Large intestine (tissue), 3 donors: Measurements from ENCODE around the gene ARL5B. TPM values are rescaled to one million over a fixed set of nuclear protein-coding genes. Genes with fewer than 3 reads are reported as not detected.
A peak's percentile ranks its signal among the peaks of the same experiment; 100 is the strongest.

ENCODE experiments used
- DNase-seq, 2 donors: peaks; one replicate each; pipeline versions ENCODE4 v3.0.0 to v3.0.0-alpha.2; 2013
- H3K27ac ChIP-seq: one replicate; pipeline ENCODE4 v1.5.1; 2013; ENCODE audit warnings: low read length
- H3K27me3 ChIP-seq: 2 replicates; pipeline ENCODE4 v1.6.1; 2013; ENCODE audit warnings: low read length; ENCODE audit not compliant: control insufficient read depth, insufficient read depth
- H3K36me3 ChIP-seq: 2 replicates; pipeline ENCODE4 v1.6.1; 2013; ENCODE audit warnings: low read length; ENCODE audit not compliant: control insufficient read depth, insufficient read depth
- H3K4me1 ChIP-seq: one replicate; pipeline ENCODE4 v1.6.1; 2013; ENCODE audit warnings: low read length; ENCODE audit not compliant: control insufficient read depth, insufficient read depth
- H3K4me3 ChIP-seq: one replicate; pipeline ENCODE4 v1.5.1; 2013; ENCODE audit warnings: low read length
- H3K9me3 ChIP-seq: one replicate; pipeline ENCODE4 v1.6.1; 2013; ENCODE audit warnings: mild to moderate bottlenecking, low read depth, low read length, moderate library complexity; ENCODE audit not compliant: control insufficient read depth
- WGBS: methylation state at CpG from one replicate; pipeline ENCODE4 v1.1.5; 2013; ENCODE audit warnings: low lambda C conversion rate; ENCODE audit not compliant: insufficient coverage; 5-methylcytosine and 5-hydroxymethylcytosine counted together
- polyA plus RNA-seq: library from polyadenylated mRNA; unstranded; fragments of 120-200 nt; gene quantifications from one replicate; pipeline ENCODE4 v1.2.1, GENCODE V29; 2013

The ARL5B gene
- polyA plus RNA-seq, 1 donor = 39.1 TPM

DNA sequence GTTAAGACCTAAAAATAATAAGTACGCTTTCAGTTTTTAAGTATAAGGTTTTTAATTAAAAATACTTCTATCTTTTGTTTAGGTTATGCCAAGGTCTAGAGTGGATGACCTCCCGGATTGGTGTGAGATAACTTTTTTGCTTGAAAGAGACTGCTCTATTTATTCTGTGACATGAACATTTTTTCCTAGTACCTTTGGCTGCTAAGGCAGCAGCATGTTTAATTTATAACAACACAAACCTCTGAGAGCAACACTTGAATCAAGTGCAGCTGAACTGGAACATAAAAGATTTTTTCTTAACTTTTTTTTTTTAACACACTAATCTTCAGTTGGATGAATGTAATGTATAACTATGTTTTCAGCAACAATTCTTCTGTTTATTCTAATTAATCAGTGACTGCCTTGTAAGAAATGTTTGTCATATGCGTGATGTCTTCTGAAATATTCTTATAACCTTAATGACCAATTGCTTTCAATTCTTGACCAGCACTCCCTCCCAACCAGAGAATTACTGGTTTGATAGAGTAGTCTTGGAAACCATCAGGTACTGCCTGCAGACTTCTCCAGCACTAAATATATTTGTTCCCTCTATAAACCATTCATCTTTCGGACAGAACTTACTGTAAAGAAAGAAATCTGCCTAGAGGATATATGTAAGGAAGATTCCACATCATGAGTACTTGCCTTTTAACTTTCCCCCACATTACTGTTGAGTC is 16.0 kb downstream of the ARL5B start:
- H3K36me3 ChIP-seq = peaks cover 33% of the 10 kb centered on the region
- no peaks in the 10 kb centered on the region for H3K9me3 ChIP-seq
- no peaks in the 10 kb centered on the region for H3K27me3 ChIP-seq
- DNase-seq = no peak
- H3K4me3 ChIP-seq = no peak overlapping the region
- 100% methylated on average over 1 of the region's 4 CpGs for WGBS
- no peak overlapping the region for H3K27ac ChIP-seq
- no peaks in the 10 kb centered on the region for H3K4me1 ChIP-seq

DNA sequence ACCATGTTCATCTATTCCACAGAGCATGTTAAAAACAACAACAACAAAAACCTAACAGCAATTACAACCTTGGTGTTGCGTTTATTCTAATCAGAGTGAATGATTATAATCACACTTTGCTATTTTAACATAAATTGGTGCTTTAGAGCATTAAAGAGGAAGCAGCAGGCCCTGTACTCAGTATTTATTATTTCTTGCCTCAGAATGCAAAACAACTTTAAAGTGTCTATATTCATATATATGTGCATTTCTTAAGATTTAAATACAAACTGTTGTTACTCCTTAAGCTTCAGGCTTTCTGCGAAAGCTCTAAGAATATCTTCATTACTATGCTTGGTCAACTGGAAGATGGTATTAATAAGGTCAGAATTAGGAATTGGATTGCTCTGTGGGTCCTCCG is 21.5 kb downstream of the ARL5B start:
- Histone ChIP-seq H3K9me3 (no peaks in the 10 kb centered on the region), H3K4me3 (no peak overlapping the region), H3K4me1 (no peaks in the 10 kb centered on the region), H3K27ac (no peak overlapping the region), H3K27me3 (no peaks in the 10 kb centered on the region), H3K36me3 (peaks cover 6% of the 10 kb centered on the region)
- DNase-seq = no peak
- no CpG with 5 or more reads among the region's 3 CpGs for WGBS

DNA sequence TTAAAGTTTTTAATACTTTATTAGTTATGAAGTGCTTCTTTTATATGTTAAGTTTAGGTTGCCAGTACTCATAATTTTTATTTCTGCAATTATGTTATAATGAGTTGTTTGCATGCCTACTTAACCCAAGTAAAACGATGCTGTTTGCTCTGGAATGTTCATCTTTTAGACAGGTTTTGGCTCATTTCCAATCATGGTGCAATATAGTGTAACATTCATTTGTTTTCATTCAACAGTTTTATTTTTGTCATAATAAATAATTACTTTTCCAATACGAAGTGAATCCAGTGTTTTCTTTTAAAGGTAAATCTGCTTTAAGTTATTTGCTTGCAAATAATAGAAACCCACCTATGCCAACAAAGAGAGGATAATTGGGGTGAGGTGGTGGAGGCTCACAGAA is 22.1 kb downstream of the ARL5B start:
- Histone ChIP-seq H3K36me3 (peaks cover 4% of the 10 kb centered on the region), H3K27me3 (no peaks in the 10 kb centered on the region), H3K27ac (no peak overlapping the region), H3K4me3 (no peak overlapping the region), H3K9me3 (no peaks in the 10 kb centered on the region), H3K4me1 (no peaks in the 10 kb centered on the region)
- WGBS = 31% methylated on average over 1 of the region's 2 CpGs
- DNase-seq = no peak

DNA sequence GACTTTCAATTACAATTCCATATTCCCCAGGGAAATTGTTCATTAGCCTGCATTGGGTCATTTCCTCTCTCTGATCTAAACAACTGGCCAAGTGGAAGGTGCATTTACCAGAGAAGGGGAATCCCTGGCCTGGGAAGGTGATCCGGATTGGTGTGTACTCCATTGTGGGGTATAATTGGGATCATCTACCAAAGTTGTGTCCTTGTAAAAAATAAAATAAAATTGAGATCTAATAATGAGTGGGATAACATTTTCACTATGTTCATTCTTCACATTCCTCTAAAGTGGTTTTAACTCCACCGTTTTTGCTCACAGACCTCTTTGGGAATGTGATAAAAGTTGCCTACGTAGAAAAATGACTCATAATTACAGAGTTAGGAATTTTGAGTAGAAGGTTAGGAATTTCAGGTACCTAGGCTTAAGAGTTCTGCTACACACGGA is 22.8 kb downstream of the ARL5B start:
- no peak for DNase-seq
- Histone ChIP-seq H3K36me3 (peaks cover under 1% of the 10 kb centered on the region), H3K27me3 (no peaks in the 10 kb centered on the region), H3K4me3 (no peak overlapping the region), H3K4me1 (no peaks in the 10 kb centered on the region), H3K27ac (no peak overlapping the region), H3K9me3 (no peaks in the 10 kb centered on the region)
- 82% methylated on average over 4 of the region's 4 CpGs for WGBS

DNA sequence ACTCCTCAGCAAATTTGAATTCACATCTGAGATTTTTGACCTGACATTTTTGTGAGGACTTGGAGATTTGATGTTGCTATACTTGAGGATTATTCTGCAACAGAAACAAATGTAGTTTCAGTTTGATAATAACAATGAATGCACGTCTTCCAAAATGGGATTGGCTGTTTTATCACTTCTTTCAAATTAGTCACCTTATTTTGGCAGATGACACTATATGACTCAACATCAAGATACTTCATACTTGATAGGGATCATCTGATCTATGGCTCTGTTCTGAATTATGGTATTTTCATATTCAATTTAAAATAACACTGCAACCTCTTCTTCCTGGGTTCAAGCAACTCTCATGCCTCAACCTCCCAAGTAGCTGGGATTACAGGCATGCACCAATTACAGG is 24.2 kb downstream of the ARL5B start:
- Histone ChIP-seq H3K27ac (no peak overlapping the region), H3K9me3 (no peaks in the 10 kb centered on the region), H3K36me3 (no peaks in the 10 kb centered on the region), H3K4me1 (no peaks in the 10 kb centered on the region), H3K27me3 (no peaks in the 10 kb centered on the region), H3K4me3 (no peak overlapping the region)
- no CpG with 5 or more reads among the region's 1 CpG for WGBS
- no peak for DNase-seq

DNA sequence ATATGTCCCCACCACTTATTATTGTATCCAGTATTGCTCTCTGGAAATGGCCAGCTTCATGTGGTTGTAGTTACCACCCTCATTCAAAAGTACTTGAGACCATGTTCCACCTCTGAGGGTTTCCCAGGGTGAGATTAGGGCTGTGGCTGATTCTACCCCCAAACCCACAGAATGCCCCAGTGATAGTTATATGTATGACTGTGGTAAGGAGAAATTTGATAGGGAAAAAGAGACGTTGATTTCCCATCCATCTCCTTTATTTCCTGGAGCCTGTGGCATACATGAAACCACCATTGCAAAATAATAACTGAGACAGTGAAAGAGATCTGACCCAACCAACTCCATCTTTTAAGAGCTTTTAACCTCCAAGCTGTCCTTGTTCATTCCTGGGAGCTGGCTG is 25.2 kb downstream of the ARL5B start:
- no peaks in the 10 kb centered on the region for H3K4me1 ChIP-seq
- no peaks in the 10 kb centered on the region for H3K27me3 ChIP-seq
- no peak overlapping the region for H3K4me3 ChIP-seq
- no peaks in the 10 kb centered on the region for H3K9me3 ChIP-seq
- no peak for DNase-seq
- no CpG with 5 or more reads among the region's 1 CpG for WGBS
- H3K36me3 ChIP-seq = no peaks in the 10 kb centered on the region
- no peak overlapping the region for H3K27ac ChIP-seq

DNA sequence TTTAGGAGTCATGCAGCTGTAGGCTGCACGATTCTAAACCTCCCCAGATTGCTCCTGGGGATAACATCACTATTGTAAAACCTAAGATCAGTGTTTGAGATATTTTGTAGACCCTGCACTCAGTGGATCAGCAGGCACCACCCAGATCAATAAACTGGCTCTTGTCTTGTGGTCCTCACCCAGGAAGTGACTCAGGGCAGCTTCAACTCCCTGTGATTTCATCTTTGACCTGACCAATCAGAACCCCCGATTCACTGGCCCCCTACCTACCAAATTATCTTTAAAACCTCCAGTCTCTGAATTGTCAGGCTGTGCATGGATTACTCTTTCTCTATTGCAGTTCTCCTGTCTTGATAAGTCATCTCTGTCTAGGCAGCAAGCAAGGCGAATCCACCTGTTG is 25.7 kb downstream of the ARL5B start:
- DNase-seq = no peak
- WGBS = no CpG with 5 or more reads among the region's 3 CpGs
- no peaks in the 10 kb centered on the region for H3K4me1 ChIP-seq
- H3K36me3 ChIP-seq = no peaks in the 10 kb centered on the region
- no peaks in the 10 kb centered on the region for H3K9me3 ChIP-seq
- H3K27me3 ChIP-seq = no peaks in the 10 kb centered on the region
- H3K4me3 ChIP-seq = no peak overlapping the region
- H3K27ac ChIP-seq = no peak overlapping the region

DNA sequence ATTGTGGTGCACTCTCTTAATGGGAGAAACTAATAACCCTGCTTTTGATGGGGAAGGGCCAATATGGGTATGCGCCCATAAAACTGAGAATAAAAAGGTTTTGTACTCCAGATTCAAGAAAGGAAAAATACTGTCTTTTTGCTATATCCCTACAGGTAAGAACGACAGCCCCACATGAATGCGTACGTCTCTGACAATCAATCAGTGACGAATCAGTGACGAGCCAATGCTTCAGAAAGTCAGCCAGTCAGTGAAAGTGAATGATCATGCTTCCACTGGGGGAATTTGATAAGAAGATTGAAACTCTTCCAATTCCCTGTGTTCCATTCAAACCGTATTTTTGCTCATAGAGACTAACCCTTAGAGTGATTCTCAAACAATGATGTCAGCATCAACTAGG is 26.3 kb downstream of the ARL5B start:
- Histone ChIP-seq H3K9me3 (no peaks in the 10 kb centered on the region), H3K27ac (no peak overlapping the region), H3K27me3 (no peaks in the 10 kb centered on the region), H3K4me1 (no peaks in the 10 kb centered on the region), H3K36me3 (no peaks in the 10 kb centered on the region), H3K4me3 (no peak overlapping the region)
- WGBS = 40% methylated on average over 1 of the region's 7 CpGs
- no peak for DNase-seq

DNA sequence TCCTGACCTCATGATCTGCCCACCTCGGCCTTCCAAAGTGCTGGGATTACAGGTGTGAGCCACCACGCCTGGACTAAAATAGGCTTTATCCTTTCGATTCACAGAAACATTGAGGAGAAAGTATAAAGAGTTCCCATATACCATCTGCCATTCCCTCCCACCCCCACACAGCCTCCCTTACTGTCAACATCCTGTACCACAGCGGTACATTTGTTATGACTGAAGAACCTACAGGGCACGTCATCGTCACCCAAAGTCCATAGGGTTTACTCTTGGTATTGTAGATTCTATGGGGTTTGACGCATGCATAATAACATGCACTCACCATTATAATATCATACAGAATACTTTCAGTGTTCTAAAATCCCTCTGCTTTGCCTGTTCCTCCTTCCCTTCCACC is 28.0 kb downstream of the ARL5B start:
- DNase-seq = peak in 1 of 2 donors; percentile 27
- H3K4me3 ChIP-seq = no peak overlapping the region
- no peaks in the 10 kb centered on the region for H3K9me3 ChIP-seq
- H3K27ac ChIP-seq = no peak overlapping the region
- WGBS = no CpG with 5 or more reads among the region's 7 CpGs
- H3K4me1 ChIP-seq = no peaks in the 10 kb centered on the region
- no peaks in the 10 kb centered on the region for H3K36me3 ChIP-seq
- no peaks in the 10 kb centered on the region for H3K27me3 ChIP-seq

DNA sequence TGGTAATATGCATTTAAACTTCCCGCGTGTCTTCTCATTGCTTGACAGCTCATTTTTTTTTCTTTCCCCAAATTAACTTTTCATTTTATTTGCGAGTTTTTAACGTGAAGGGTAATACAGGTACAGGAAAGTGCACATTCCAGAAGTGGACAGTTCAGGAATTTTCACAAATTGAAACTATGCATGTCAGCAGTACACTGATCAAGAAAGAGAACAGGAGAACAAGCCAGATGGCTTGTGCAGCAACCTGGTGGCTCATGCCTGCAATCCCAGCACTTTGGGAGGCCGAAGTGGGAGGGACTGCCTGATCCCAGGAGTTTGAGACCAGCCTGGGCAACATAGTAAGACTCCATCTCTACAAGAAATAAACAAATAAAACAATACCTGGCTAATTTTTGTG is 28.5 kb downstream of the ARL5B start:
- Histone ChIP-seq H3K9me3 (no peaks in the 10 kb centered on the region), H3K36me3 (no peaks in the 10 kb centered on the region), H3K27me3 (no peaks in the 10 kb centered on the region), H3K4me1 (no peaks in the 10 kb centered on the region), H3K27ac (no peak overlapping the region), H3K4me3 (no peak overlapping the region)
- no peak for DNase-seq
- 88% methylated on average over 4 of the region's 5 CpGs for WGBS

DNA sequence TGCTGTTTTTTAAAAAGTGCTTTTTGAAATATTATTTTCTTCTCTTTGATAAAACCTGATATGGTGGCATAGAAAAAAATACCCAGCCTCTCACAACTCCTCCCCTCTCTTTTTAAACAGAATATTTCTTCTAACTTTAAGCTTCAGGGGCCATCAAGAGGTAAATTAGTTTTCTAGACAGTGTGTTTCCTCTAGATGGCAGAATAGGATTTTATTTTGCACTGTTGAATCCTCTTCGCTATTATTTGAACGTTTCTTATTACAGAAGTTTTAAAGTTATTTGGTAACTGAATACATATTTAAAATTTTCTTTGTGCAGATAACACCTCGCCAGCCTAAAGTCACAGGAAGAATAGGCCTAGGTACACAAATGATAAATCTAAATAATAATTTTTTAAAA is 30.3 kb downstream of the ARL5B start:
- WGBS = 0% methylated on average over 1 of the region's 3 CpGs
- H3K9me3 ChIP-seq = no peaks in the 10 kb centered on the region

More for the DNA sequence above, 30.3 kb downstream of the ARL5B start:
- H3K27me3 ChIP-seq = no peaks in the 10 kb centered on the region
- H3K4me1 ChIP-seq = no peaks in the 10 kb centered on the region
- H3K4me3 ChIP-seq = no peak overlapping the region
- H3K36me3 ChIP-seq = no peaks in the 10 kb centered on the region
- peak in 1 of 2 donors; percentile 9 for DNase-seq
- H3K27ac ChIP-seq = no peak overlapping the region
